Panc1 (cell line): ENCODE results near the gene TMEM131L. TPM values are rescaled to one million over a fixed set of nuclear protein-coding genes. Genes with fewer than 3 reads are reported as not detected.
A peak's percentile ranks its signal among the peaks of the same experiment; 100 is the strongest.

Experiments used
- ATAC-seq: fragments of 200-7000 bp; cut with Tn5 transposase; 2 replicates; pipeline ENCODE4 v1.9.1; 2020; ENCODE audit warnings: mild to moderate bottlenecking, moderate library complexity
- BruUV-seq: library from RNA; stranded (reverse); fragments of 400-500 nt; replicated peaks from 2 replicates; lab custom pipeline; 2021; lab: Mats Ljungman, UMichigan
- CTCF ChIA-PET: fragments of 300-600 bp; sonication (Branson Sonifier 250); formaldehyde crosslinking; loops from one replicate; lab custom pipeline; 2022; ENCODE audit warnings: antibody characterized with exemption; lab: Charles Lee
- POLR2A ChIA-PET: fragments of 300-600 bp; sonication (Branson Sonifier 250); formaldehyde crosslinking; loops from one replicate; lab custom pipeline; 2022; ENCODE audit warnings: antibody characterized with exemption; lab: Charles Lee
- DNase-seq: peaks from one replicate; pipeline ENCODE4 v3.0.0-alpha.2; 2010; ENCODE audit warnings: low read depth, low spot score
- H3K27ac ChIP-seq: 2 replicates; pipeline ENCODE4 v1.5.1; 2011; ENCODE audit warnings: mild to moderate bottlenecking, low read length, inconsistent platforms
- H3K27me3 ChIP-seq: fragments of 200-500 bp; sonication (Bioruptor generic); 2 replicates; pipeline ENCODE4 v1.6.0; 2014; ENCODE audit warnings: low read length, inconsistent platforms; ENCODE audit not compliant: control insufficient read depth, insufficient read depth
- H3K36me3 ChIP-seq: fragments of 200-500 bp; sonication (Bioruptor generic); 2 replicates; pipeline ENCODE4 v1.5.1; 2014; ENCODE audit warnings: inconsistent platforms, mild to moderate bottlenecking, low read length, moderate library complexity; ENCODE audit not compliant: control insufficient read depth, insufficient read depth
- H3K4me1 ChIP-seq: 2 replicates; pipeline ENCODE4 v1.5.1; 2011; ENCODE audit warnings: inconsistent platforms, mild to moderate bottlenecking, low read length, moderate library complexity; ENCODE audit not compliant: control insufficient read depth, insufficient read depth
- H3K4me3 ChIP-seq, 2 experiments: 2 replicates each; pipeline ENCODE4 v1.5.1; 2011 to 2012; ENCODE audit warnings: low read depth in 2 of 2, low read length in 2 of 2, mild to moderate bottlenecking in 2 of 2, inconsistent platforms in 1 of 2, moderate library complexity in 1 of 2
- H3K9me3 ChIP-seq: fragments of 200-500 bp; sonication (Bioruptor generic); 2 replicates; pipeline ENCODE4 v1.5.1; 2014; ENCODE audit warnings: low read depth, mild to moderate bottlenecking, inconsistent platforms, low read length, moderate library complexity; ENCODE audit not compliant: control insufficient read depth, insufficient read depth
- CTCF ChIP-seq: fragments of 450-650 bp; IDR thresholded peaks from 2 replicates; pipeline ENCODE4 v1.5.1; 2017; ENCODE audit warnings: mild to moderate bottlenecking
- POLR2AphosphoS5 ChIP-seq: IDR thresholded peaks from 2 replicates; pipeline ENCODE4 v1.6.1; 2012; ENCODE audit warnings: mild to moderate bottlenecking, low read depth, low read length, moderate library complexity
- SIN3A ChIP-seq: IDR thresholded peaks from 2 replicates; pipeline ENCODE4 v1.6.1; 2012; ENCODE audit warnings: low read depth, mild to moderate bottlenecking, low read length, moderate library complexity, borderline replicate concordance; ENCODE audit not compliant: insufficient read depth
- TCF7L2 ChIP-seq: IDR thresholded peaks from 2 replicates; pipeline ENCODE4 v1.6.1; 2011; ENCODE audit warnings: mild to moderate bottlenecking, low read depth, low read length, inconsistent platforms
- in situ Hi-C: cut with HindIII; loops from 2 replicates; pipeline ENCODE4 v1.10.0; 2016; ENCODE audit warnings: low sequenced_read_pairs, low pct_unique_long_range_greater_than_20kb
- intact Hi-C: fragments of 100-400 bp; cut with micrococcal nuclease; formaldehyde crosslinking; loops from one replicate; pipeline ENCODE4 v1.10.0; 2022; ENCODE audit not compliant: unreplicated experiment
- total RNA-seq: library from RNA; stranded (reverse); gene quantifications from one replicate; pipeline ENCODE4 v1.2.1, GENCODE V29; 2021; ENCODE audit not compliant: unreplicated experiment
- TF ChIP-seq, protein P1 (sequence below), 2 experiments: IDR thresholded peaks; 2 replicates each; pipeline ENCODE4 v1.6.1; 2011 to 2012; ENCODE audit warnings: low read depth in 2 of 2, control low read depth in 1 of 2, low read length in 1 of 2, mild to moderate bottlenecking in 1 of 2, moderate library complexity in 1 of 2; ENCODE audit not compliant: insufficient read depth in 1 of 2

Gene TMEM131L
- total RNA-seq, 1 experiment from 2014 or later = 13.5 TPM

- H3K27ac ChIP-seq = no peak overlapping the region
- in situ Hi-C loops = no loop called here
These were observed 180.8 kb downstream of the TMEM131L start for GRCh38 chr4:153646978-153647377.

DNA sequence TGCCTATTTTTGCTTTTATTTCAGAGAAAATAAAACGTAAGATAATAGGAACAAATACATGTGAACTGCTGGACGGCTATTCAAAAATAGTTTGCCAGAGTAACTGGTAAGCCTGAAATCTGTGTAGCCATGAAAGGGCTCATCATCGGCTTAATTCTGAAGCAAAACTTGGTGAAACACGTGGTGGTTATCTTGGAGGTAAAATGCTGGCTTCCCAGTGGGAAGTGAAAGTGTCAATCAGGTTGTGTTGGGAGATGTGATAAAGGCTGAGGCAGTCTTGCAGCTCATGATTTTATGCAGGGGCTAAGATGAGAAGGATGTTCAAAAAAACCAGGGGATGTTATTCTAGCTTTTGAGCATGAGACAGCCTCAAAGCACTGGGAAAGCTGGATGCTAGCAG lies 181.8 kb downstream of the TMEM131L start:
- in situ Hi-C loops (no loop called here), intact Hi-C loops (no loop called here)
- POLR2A ChIA-PET = no interaction called here
- no peaks in the 10 kb centered on the region for H3K36me3 ChIP-seq
- DNase-seq (no peak), ATAC-seq (no peak)
- H3K27me3 ChIP-seq = no peaks in the 10 kb centered on the region
- no peak overlapping the region for H3K27ac ChIP-seq
- CTCF ChIA-PET = no interaction called here
- H3K4me1 ChIP-seq = no peaks in the 10 kb centered on the region
- BruUV-seq = no TSS peak
- H3K4me3 ChIP-seq = no peak overlapping the region
- H3K9me3 ChIP-seq = no peaks in the 10 kb centered on the region; the same call in 1 of the 2 replicates
- TF ChIP-seq SIN3A (no peak), CTCF (no peak), POLR2AphosphoS5 (no peak), TCF7L2 (no peak)
- TF ChIP-seq, protein P1, sequence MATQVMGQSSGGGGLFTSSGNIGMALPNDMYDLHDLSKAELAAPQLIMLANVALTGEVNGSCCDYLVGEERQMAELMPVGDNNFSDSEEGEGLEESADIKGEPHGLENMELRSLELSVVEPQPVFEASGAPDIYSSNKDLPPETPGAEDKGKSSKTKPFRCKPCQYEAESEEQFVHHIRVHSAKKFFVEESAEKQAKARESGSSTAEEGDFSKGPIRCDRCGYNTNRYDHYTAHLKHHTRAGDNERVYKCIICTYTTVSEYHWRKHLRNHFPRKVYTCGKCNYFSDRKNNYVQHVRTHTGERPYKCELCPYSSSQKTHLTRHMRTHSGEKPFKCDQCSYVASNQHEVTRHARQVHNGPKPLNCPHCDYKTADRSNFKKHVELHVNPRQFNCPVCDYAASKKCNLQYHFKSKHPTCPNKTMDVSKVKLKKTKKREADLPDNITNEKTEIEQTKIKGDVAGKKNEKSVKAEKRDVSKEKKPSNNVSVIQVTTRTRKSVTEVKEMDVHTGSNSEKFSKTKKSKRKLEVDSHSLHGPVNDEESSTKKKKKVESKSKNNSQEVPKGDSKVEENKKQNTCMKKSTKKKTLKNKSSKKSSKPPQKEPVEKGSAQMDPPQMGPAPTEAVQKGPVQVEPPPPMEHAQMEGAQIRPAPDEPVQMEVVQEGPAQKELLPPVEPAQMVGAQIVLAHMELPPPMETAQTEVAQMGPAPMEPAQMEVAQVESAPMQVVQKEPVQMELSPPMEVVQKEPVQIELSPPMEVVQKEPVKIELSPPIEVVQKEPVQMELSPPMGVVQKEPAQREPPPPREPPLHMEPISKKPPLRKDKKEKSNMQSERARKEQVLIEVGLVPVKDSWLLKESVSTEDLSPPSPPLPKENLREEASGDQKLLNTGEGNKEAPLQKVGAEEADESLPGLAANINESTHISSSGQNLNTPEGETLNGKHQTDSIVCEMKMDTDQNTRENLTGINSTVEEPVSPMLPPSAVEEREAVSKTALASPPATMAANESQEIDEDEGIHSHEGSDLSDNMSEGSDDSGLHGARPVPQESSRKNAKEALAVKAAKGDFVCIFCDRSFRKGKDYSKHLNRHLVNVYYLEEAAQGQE (IDR thresholded peaks at IDR 0.05; ENCODE audit: insufficient read depth in 1 of 2, low read depth in 2 of 2, low read length in 1 of 2) = no peak

More at GRCh38 chr4:153646978-153647377, 180.8 kb downstream of the TMEM131L start:
- Histone ChIP-seq H3K36me3 (no peaks in the 10 kb centered on the region), H3K4me1 (no peaks in the 10 kb centered on the region), H3K9me3 (no peaks in the 10 kb centered on the region; the same call in 1 of the 2 replicates), H3K27me3 (no peaks in the 10 kb centered on the region), H3K4me3 (no peak overlapping the region)
- no TSS peak for BruUV-seq
- TF ChIP-seq TCF7L2 = no peak
- no peak for TF ChIP-seq SIN3A
- TF ChIP-seq POLR2AphosphoS5 = no peak
- CTCF ChIA-PET = no interaction called here
- intact Hi-C loops = no loop called here
- ATAC-seq = no peak
- DNase-seq = no peak
- POLR2A ChIA-PET = no interaction called here

DNA sequence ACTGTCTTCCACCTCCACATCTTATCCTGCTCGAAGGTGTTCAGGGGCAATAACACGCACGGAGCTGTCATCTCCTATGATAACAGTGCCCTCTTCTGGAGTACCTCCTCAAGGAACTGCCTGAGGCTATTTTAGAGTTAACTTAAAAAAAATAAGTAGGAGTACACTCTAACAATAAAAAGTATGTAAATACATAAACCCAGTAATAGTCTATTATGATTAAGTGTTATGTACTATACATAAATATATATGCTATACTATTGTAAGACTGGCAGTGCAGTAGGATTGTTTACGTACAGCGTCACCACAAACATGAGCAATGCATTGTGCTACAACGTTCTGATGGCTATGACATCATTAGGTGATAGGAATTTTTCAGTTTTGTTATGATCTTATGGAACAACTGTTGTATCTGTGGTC lies 183.4 kb downstream of the TMEM131L start:
- no TSS peak for BruUV-seq
- TF ChIP-seq POLR2AphosphoS5 = no peak
- no peak for TF ChIP-seq SIN3A
- TF ChIP-seq, protein P1 (IDR thresholded peaks at IDR 0.05; ENCODE audit: insufficient read depth in 1 of 2, low read depth in 2 of 2, low read length in 1 of 2) = no peak
- TF ChIP-seq CTCF = peak; percentile 41; the same call in 1 of the 2 replicates
- H3K9me3 ChIP-seq = no peaks in the 10 kb centered on the region; the same call in 1 of the 2 replicates
- ATAC-seq (peak; percentile 60; the same call in 1 of the 2 replicates), DNase-seq (no peak)
- no peaks in the 10 kb centered on the region for H3K27me3 ChIP-seq
- H3K4me1 ChIP-seq = no peaks in the 10 kb centered on the region
- intact Hi-C loops = no loop called here
- CTCF ChIA-PET = no interaction called here
- no peak overlapping the region for H3K27ac ChIP-seq
- no peak overlapping the region for H3K4me3 ChIP-seq
- in situ Hi-C loops = no loop called here
- POLR2A ChIA-PET = no interaction called here
- H3K36me3 ChIP-seq = no peaks in the 10 kb centered on the region
